GM12892 (cell line): ENCODE results near the gene CNTN5.

Experiments used
- POLR2AphosphoS5 ChIP-seq: IDR thresholded peaks from 2 replicates; pipeline ENCODE4 v1.6.1; 2011; ENCODE audit warnings: low read depth, low read length, control low read depth
- TAF1 ChIP-seq: IDR thresholded peaks from 2 replicates; pipeline ENCODE4 v1.6.1; 2011; ENCODE audit warnings: low read depth, mild to moderate bottlenecking, control low read depth, low read length, borderline replicate concordance

GRCh38 chr11:99555486-99555885 lies 534.7 kb downstream of the CNTN5 start:
- no peak for TF ChIP-seq POLR2AphosphoS5
- no peak for TF ChIP-seq TAF1
